H54 (cell line): ENCODE data around the gene PTPRG.

Source experiments
- DNase-seq: peaks from one replicate; pipeline ENCODE4 v3.0.0; 2011; ENCODE audit warnings: low spot score, mixed read lengths; ENCODE audit not compliant: insufficient read length
- FAIRE-seq: peaks from 3 replicates; lab custom pipeline; 2011; peaks lifted over from hg19 to GRCh38; lab: Jason Lieb, UNC
- POLR2A ChIP-seq: IDR thresholded peaks from 2 replicates; pipeline ENCODE4 v1.6.1; 2011; ENCODE audit warnings: low read depth, mild to moderate bottlenecking, low read length

Gene PTPRG

DNA sequence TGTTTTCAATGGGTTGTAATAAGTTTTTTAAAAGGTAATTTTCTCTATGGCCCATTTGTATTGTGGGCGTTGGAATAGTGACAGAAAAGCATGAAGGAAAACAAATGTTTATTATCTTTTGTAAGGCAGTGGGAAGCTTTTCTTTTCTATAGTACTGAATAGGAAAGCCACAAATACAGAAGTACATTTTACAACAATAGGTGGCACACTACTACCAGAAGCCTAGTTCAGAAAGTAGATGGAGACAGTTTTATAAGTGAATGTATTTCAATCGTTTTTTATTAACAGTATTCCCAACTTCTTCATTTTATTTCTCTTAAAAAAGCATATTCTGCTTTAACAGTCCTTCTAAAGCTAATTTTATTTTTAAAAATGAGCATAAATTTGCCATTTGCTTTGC, 296.7 kb downstream of the PTPRG start:
- TF ChIP-seq POLR2A = no peak
- FAIRE-seq (peak; percentile 62), DNase-seq (no peak)

DNA sequence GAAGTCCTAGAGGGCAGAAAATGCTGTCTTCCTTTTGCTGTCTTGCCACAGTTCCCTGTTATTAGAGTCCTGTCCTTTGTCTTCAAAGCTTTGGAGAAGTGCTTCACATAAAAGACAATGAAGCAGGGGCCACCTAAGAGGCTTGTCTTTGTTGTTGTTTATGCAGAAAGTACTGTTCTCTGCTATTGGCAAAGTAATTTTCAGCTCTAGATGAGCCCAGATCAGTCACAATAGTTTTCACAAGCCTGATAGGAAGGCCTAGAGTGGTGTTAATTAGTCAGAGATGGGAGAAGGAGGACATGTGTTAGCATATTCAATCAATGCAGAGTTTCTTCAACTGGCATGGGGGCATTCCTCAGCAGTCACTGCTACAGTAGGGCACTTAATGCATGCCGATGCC, 300.0 kb downstream of the PTPRG start:
- FAIRE-seq (no peak), DNase-seq (no peak)
- TF ChIP-seq POLR2A = no peak

DNA sequence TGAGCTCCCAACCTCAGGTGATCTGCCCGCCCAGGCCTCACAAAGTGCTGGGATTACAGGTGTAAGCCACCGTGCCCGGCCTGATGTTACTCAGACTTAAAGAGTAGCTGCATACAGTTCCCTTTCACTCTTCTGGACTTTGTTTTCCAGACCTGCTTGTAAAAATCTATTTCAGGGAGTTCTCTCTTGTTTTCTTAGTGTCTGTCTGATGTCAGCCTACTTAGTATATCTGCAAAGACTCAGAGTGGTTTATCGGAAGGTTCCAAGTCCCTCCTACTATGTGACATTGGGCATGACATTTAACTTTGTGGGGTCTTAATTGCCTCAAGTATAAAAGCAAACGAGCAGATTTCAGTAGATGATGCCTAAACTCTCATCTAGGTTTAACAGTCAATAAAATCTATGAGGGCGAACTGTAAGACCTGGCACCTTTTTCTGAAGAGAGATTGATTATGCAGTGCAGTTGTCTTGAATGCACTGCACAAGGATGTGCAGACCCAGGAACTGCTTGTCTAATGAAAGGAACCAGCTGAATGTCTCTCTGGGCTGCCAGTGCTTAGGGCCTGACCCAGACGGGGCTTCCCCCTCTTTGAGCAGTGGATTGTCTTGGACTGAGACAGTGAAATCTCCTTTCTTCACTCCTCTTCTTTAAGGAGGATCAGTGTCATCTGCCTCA, 301.4 kb downstream of the PTPRG start:
- DNase-seq = no peak
- TF ChIP-seq POLR2A = no peak
- FAIRE-seq = no peak

DNA sequence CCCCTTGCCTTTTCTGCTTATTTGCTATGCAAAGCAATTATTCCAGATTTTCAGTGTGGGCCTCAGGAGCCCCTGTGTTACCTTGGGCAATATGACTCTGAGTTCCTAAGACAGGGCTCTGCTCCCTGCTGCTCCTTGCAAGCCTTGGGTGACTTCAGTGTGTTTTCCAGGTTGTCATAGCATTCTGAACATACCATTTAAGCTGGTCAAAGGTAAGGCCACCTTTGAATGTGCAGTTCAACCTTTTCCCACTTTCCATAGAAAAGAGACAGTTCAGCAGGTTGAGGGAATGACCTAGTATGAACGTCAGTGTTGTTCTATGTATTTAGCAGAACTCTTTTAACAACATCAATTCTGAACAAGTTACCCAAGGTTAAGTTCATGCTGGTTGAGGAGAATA, 302.2 kb downstream of the PTPRG start:
- FAIRE-seq = no peak
- DNase-seq = no peak

DNA sequence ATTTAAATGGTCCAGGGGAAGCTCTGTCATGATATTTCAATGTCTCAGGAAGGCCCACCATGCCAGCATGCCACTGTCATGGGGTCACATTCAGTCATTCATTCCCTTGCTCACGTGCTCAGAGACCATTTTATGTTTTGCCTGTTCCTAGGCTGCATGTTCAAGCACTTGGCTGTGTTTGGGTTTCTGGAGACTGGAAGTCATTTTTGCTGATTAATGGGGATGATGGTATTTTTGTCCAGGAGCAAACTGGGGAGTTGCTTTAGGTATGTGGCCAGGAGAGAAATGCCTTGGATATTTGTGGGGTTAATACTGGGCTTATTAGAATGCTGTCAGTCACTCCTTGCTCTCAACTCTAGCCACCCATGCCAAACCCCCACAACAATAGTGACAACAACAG, 303.5 kb downstream of the PTPRG start:
- FAIRE-seq (no peak), DNase-seq (no peak)
- TF ChIP-seq POLR2A = no peak

More for the DNA sequence above, 302.2 kb downstream of the PTPRG start:
- TF ChIP-seq POLR2A = no peak

DNA sequence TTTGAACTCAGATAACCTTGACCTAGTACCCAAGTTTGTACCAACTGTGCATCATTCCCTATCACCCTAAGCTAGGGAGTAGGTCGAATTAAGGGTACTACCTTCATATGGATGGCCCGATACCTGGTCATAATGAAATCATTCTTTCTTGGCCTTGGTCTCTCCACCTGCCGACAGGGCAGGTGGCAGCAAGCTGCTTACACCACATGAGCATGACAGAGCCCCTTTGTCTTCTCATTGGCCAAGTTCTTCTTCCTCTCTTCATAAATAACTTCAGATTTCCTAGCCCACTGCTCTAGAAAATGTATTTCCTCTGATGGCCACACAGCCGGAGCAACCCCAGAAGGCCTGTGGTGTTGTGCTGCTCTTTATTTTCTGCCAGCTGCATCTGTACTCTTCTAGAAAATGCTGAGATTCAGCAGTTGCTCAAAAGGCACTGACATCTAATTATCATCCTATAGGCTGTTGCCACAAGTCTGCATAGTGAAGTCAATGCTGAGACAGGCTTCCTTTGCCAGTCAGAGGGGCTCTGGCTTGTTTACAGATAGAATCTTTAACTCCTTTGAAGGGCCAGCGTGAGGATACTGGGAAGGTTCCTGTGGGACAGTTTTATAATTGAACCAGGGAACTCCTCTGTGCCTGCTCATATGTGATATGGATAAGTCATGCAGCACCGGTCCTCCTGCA, 304.2 kb downstream of the PTPRG start:
- TF ChIP-seq POLR2A = no peak

GRCh38 chr3:61866153-61866542, 304.8 kb downstream of the PTPRG start:
- FAIRE-seq (no peak), DNase-seq (no peak)
- TF ChIP-seq POLR2A = no peak

More for the DNA sequence above, 304.2 kb downstream of the PTPRG start:
- FAIRE-seq (no peak), DNase-seq (no peak)

- TF ChIP-seq POLR2A = no peak
These were observed 305.6 kb downstream of the PTPRG start for GRCh38 chr3:61866961-61867461.

GRCh38 chr3:61868499-61868898, 307.1 kb downstream of the PTPRG start:
- no peak for FAIRE-seq
- no peak for DNase-seq
- no peak for TF ChIP-seq POLR2A

More at GRCh38 chr3:61866961-61867461, 305.6 kb downstream of the PTPRG start:
- FAIRE-seq = no peak
- DNase-seq = no peak

GRCh38 chr3:61869371-61869770, 308.0 kb downstream of the PTPRG start:
- FAIRE-seq = no peak
- no peak for TF ChIP-seq POLR2A
- no peak for DNase-seq

GRCh38 chr3:61871644-61872043, 310.3 kb downstream of the PTPRG start:
- FAIRE-seq (no peak), DNase-seq (no peak)
- no peak for TF ChIP-seq POLR2A

DNA sequence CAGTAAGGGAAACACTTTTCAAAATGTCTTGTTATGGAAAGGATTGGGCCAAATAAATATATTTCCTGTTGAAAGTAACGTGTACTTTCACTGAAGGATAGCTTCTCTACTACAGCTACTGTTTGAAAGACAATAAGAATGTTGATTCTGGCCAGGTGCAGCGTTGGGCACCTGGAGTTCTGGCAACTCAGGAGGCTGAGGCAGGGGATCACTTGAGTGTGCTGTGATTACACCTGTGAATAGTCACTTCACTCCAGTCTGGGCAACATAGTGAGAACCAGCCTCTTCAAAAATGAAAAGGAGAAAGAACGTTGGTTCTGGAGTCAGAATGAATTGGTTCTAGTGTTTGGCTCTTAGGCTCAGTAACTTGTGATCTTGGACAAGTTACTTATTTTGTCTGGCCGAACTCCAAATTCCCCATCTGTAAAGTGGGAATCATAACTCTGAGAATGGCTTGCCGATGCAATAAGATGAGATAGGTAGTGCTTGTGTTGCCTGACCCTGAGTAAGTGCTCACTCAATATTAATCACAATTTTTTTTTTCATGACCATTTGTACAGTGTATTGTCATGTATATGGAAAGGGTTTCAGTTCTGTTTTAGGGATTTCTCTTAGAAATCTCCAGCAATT, 310.8 kb downstream of the PTPRG start:
- TF ChIP-seq POLR2A = no peak
- FAIRE-seq (no peak), DNase-seq (no peak)

DNA sequence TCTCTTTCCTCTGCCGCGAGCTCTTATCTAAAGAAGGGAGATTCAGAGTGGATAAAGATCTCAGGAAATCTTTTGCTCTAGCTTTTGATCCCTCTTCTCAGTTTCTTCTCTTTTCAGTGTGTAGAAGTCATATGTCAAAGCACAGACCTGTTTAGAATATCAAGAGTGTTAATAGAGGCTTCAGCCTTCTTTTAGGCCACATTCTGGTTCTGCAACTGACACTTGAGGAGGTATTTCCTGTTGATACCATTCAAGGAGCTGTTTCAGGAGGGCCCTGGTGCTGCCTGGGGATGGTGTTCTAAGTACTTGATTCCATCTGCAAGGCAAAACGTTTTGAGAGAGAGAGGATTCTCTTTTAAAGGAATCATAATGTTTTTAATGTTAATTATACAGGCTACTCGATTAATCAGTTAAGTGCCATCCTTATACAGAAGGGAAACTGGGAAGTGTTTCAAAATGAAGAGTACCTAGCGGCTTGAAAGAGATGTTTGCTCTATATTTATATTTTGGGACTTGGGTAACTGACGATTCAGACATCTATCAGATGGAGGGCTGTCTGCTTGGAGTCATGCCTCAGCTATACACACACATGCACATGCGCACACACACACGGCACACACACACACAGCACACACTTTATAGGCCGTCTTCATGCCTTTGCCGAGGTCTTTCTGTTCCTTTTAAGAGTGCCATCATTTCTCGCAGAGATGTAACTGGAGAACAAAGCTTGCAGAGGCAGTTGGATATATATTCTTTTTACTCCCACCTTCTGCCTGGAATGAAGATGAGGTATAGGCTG, 313.9 kb downstream of the PTPRG start:
- no peak for TF ChIP-seq POLR2A
- FAIRE-seq = no peak
- DNase-seq = no peak
